ENCODE results near the gene TIMP4.

DNA sequence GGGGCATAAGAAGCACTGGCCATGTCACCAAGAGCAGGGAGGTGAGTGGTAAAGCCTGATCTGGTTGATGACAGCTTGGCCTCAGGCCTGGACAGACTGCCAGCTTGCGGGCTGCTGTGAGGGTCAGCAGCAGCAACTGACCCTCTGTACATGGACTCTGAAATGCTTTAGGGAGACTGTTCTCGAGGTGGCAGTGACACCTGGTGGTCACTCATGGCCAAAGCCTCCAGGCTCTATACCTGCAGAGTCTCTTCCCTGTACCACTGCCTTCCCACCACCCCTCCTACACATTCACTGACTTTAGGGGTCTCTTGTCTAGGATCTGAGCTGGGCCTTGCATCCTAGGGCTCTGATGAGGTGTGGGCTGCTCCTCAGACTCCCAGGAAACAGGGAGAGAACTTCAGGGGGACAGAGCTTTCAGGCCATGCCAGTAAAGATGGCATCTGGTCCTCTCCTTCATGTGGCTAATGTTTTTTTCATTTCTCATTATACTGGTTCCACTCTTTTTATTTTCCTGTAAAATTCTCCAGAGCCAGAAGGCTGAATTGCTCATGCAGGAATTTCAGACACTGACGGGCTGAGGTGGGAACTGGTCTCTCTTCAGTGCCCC, 17.2 kb upstream of the TIMP4 start:
- TF ChIP-seq ZSCAN20 (CRISPR knock-in tag; IDR thresholded peaks at IDR 0.05) (no peak), BHLHE40 (IDR thresholded peaks at IDR 0.05; ENCODE audit: low read depth, low read length) (no peak), POLR2A (IDR thresholded peaks at IDR 0.05; ENCODE audit: low read length) (no peak), HOXB13 (CRISPR knock-in tag; IDR thresholded peaks at IDR 0.05; ENCODE audit: low read depth) (no peak), SMC3 (IDR thresholded peaks at IDR 0.05) (peak; percentile 95), CEBPB (IDR thresholded peaks at IDR 0.05) (no peak)
- TF ChIP-seq, protein P1, sequence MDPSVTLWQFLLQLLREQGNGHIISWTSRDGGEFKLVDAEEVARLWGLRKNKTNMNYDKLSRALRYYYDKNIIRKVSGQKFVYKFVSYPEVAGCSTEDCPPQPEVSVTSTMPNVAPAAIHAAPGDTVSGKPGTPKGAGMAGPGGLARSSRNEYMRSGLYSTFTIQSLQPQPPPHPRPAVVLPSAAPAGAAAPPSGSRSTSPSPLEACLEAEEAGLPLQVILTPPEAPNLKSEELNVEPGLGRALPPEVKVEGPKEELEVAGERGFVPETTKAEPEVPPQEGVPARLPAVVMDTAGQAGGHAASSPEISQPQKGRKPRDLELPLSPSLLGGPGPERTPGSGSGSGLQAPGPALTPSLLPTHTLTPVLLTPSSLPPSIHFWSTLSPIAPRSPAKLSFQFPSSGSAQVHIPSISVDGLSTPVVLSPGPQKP (IDR thresholded peaks at IDR 0.05; ENCODE audit: low read depth, low read length), result no peak
- TF ChIP-seq, protein P2, sequence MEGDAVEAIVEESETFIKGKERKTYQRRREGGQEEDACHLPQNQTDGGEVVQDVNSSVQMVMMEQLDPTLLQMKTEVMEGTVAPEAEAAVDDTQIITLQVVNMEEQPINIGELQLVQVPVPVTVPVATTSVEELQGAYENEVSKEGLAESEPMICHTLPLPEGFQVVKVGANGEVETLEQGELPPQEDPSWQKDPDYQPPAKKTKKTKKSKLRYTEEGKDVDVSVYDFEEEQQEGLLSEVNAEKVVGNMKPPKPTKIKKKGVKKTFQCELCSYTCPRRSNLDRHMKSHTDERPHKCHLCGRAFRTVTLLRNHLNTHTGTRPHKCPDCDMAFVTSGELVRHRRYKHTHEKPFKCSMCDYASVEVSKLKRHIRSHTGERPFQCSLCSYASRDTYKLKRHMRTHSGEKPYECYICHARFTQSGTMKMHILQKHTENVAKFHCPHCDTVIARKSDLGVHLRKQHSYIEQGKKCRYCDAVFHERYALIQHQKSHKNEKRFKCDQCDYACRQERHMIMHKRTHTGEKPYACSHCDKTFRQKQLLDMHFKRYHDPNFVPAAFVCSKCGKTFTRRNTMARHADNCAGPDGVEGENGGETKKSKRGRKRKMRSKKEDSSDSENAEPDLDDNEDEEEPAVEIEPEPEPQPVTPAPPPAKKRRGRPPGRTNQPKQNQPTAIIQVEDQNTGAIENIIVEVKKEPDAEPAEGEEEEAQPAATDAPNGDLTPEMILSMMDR (IDR thresholded peaks at IDR 0.05), result peak; percentile 85
- TF ChIP-seq, protein P3, sequence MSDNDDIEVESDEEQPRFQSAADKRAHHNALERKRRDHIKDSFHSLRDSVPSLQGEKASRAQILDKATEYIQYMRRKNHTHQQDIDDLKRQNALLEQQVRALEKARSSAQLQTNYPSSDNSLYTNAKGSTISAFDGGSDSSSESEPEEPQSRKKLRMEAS (IDR thresholded peaks at IDR 0.05), result no peak
- TF ChIP-seq, protein P4, sequence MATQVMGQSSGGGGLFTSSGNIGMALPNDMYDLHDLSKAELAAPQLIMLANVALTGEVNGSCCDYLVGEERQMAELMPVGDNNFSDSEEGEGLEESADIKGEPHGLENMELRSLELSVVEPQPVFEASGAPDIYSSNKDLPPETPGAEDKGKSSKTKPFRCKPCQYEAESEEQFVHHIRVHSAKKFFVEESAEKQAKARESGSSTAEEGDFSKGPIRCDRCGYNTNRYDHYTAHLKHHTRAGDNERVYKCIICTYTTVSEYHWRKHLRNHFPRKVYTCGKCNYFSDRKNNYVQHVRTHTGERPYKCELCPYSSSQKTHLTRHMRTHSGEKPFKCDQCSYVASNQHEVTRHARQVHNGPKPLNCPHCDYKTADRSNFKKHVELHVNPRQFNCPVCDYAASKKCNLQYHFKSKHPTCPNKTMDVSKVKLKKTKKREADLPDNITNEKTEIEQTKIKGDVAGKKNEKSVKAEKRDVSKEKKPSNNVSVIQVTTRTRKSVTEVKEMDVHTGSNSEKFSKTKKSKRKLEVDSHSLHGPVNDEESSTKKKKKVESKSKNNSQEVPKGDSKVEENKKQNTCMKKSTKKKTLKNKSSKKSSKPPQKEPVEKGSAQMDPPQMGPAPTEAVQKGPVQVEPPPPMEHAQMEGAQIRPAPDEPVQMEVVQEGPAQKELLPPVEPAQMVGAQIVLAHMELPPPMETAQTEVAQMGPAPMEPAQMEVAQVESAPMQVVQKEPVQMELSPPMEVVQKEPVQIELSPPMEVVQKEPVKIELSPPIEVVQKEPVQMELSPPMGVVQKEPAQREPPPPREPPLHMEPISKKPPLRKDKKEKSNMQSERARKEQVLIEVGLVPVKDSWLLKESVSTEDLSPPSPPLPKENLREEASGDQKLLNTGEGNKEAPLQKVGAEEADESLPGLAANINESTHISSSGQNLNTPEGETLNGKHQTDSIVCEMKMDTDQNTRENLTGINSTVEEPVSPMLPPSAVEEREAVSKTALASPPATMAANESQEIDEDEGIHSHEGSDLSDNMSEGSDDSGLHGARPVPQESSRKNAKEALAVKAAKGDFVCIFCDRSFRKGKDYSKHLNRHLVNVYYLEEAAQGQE (IDR thresholded peaks at IDR 0.05), result no peak

All from A549 (cell line).